Mucosa of descending colon (tissue), 3 donors: ENCODE results near the gene LRP1. TPM values are rescaled to one million over a fixed set of nuclear protein-coding genes. Genes with fewer than 3 reads are reported as not detected.

ENCODE experiments used
- ATAC-seq: fragments of 200-7000 bp; cut with Tn5 transposase; one replicate; pipeline ENCODE4 v1.9.1; 2020; ENCODE audit warnings: mild to moderate bottlenecking, moderate library complexity
- DNase-seq, 3 donors: peaks; one replicate each; pipeline ENCODE4 v3.0.0-alpha.2; 2020
- H3K36me3 ChIP-seq: fragments of 200-600 bp; one replicate; pipeline ENCODE4 v1.8.0; 2021; ENCODE audit warnings: low read depth, mild to moderate bottlenecking
- H3K4me1 ChIP-seq: fragments of 200-600 bp; one replicate; pipeline ENCODE4 v1.8.0; 2021; ENCODE audit warnings: low read depth, mild to moderate bottlenecking
- H3K4me3 ChIP-seq: fragments of 200-600 bp; one replicate; pipeline ENCODE4 v1.8.0; 2021; ENCODE audit warnings: mild to moderate bottlenecking
- H3K9me3 ChIP-seq: fragments of 200-600 bp; one replicate; pipeline ENCODE4 v1.8.0; 2021; ENCODE audit warnings: mild to moderate bottlenecking
- intact Hi-C, 2 donors: fragments of 100-400 bp; cut with DNase I in 1 of 2; cut with micrococcal nuclease in 1 of 2; formaldehyde crosslinking; loops; one replicate each; pipeline versions ENCODE4 v1.11.0 to v1.11.1; 2022; cut with DNase I, micrococcal nuclease
- total RNA-seq, 3 donors: library from RNA; stranded (reverse); fragmentation: NEBNext Ultra II Directional in 2 of 3; extraction: Animal tissue kit (Norgen Biotek cat#: 25700) in 2 of 3; gene quantifications; one replicate each; pipeline versions ENCODE4 v1.2.1 to v1.2.4, GENCODE V29; 2021 to 2023
- TF ChIP-seq, protein P1 (sequence below): fragments of 200-600 bp; IDR thresholded peaks from one replicate; pipeline ENCODE4 v1.8.0; 2022; ENCODE audit warnings: antibody characterized with exemption, mild to moderate bottlenecking
- donor health status: DM: no; HTN: no; CAD: no; lungs with moderate emphysema.
- donor health status: DM: no; HTN: no; CAD: no.
- donor health status: DM: no; HTN: yes; CAD: no.

The LRP1 gene
- total RNA-seq, 3 donors from 2014 or later = 128 to 223 (median 148) TPM

DNA sequence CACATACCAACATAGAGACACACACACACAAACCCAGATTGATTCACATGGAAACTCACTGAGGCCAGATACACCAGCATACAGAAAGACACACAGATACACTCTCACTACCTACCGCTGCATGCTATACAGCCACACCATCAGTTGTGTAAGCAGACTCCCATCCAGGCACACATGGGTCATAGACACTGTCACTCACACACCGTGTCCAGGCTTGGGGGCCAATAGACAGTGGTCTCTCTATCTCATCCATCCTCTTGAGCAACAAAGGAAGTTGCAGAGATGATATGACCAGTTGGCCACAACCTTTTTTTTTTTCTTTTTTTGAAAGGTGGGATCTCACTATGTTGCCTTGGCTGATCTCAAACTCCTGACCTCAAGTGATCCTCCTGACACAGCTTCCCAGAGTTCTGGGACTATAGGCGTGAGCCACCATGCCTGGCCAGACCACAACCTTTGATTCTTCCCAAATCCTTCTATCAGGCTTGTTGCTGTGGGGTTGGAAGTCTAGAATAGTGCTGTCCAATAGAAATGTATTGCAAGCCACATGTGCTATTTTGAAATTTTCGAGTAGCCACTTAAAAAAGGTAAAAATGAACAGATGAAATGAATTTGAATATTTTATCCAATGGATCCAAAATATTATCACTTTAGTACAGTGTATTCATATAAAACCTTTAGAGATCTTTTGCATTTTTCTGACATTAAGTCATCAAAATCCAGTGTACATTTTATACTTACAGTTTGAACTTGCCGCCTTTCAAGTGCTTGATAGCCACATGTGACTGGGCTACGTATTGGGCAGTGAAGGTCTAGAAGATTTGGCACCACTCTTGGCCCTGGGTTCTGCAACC, 11.7 kb downstream of the LRP1 start:
- Histone ChIP-seq H3K4me1 (peaks cover 20% of the 10 kb centered on the region), H3K4me3 (no peak overlapping the region), H3K9me3 (no peaks in the 10 kb centered on the region), H3K36me3 (no peaks in the 10 kb centered on the region)
- TF ChIP-seq, protein P1, sequence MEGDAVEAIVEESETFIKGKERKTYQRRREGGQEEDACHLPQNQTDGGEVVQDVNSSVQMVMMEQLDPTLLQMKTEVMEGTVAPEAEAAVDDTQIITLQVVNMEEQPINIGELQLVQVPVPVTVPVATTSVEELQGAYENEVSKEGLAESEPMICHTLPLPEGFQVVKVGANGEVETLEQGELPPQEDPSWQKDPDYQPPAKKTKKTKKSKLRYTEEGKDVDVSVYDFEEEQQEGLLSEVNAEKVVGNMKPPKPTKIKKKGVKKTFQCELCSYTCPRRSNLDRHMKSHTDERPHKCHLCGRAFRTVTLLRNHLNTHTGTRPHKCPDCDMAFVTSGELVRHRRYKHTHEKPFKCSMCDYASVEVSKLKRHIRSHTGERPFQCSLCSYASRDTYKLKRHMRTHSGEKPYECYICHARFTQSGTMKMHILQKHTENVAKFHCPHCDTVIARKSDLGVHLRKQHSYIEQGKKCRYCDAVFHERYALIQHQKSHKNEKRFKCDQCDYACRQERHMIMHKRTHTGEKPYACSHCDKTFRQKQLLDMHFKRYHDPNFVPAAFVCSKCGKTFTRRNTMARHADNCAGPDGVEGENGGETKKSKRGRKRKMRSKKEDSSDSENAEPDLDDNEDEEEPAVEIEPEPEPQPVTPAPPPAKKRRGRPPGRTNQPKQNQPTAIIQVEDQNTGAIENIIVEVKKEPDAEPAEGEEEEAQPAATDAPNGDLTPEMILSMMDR = no peak
- intact Hi-C loops = no loop called here
- DNase-seq = no peak
- ATAC-seq = no peak

DNA sequence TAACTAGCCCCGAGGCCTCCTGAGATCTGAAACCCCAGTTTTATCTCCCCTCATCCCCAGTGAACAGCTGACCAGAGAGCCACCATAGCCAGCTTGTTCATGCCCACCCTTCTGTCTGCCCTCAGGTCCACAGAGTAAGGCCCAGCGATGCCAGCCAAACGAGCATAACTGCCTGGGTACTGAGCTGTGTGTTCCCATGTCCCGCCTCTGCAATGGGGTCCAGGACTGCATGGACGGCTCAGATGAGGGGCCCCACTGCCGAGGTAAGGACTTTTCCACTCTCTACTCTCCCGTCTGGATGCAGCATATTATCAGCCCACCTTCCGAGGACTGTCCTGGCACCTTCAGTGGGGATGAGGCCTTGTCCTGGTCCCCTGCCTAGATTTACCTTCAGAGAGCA, 13.0 kb downstream of the LRP1 start:
- H3K36me3 ChIP-seq = no peaks in the 10 kb centered on the region
- ATAC-seq (no peak), DNase-seq (no peak)
- TF ChIP-seq, protein P1 = no peak
- no peak overlapping the region for H3K4me3 ChIP-seq
- H3K4me1 ChIP-seq = peaks cover 25% of the 10 kb centered on the region
- H3K9me3 ChIP-seq = no peaks in the 10 kb centered on the region
- intact Hi-C loops = no loop called here

DNA sequence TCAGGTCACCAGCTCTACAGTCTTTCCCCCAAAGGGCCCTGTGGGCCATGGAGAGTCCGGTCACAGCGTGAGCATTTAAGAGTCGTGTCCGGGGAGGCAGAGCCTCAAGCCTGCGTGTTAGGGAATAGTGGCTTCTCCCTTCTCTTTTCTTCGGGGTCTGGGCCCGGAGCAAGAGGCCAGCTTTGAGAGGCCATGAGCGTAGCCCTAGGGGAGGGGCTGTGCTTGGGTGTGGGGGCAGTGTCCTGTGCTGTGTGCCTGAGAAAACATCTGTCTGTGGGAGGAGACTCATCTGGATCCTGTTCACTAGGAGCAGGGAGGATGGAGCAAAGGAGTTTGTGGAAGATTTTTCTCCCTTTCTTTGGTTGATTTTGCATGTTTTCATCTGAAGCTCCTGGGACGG, 13.8 kb downstream of the LRP1 start:
- no peaks in the 10 kb centered on the region for H3K36me3 ChIP-seq
- intact Hi-C loops = no loop called here
- peaks cover 32% of the 10 kb centered on the region for H3K4me1 ChIP-seq
- TF ChIP-seq, protein P1 = no peak
- no peaks in the 10 kb centered on the region for H3K9me3 ChIP-seq
- no peak for ATAC-seq
- no peak for DNase-seq
- no peak overlapping the region for H3K4me3 ChIP-seq

DNA sequence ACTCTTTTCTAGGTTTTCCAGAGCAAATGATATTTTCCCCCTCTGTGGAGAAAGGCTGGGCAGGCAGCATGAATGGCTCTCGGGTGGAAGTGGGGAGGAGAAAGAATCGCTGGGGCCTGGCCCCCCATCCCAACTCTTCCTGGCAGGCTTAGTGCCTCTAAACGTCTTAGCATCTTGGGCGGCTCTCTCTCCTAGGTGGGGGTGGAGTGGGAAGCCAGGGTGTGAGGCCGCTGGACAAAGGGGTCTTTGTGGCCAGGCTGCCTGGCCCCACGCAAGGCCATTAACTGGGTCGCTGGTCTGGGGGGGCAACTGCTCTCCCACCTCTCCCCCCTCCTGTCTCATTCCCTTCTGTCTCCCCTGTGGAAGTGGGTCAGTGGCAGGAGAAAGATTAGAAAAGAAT, 14.4 kb downstream of the LRP1 start:
- ATAC-seq (no peak), DNase-seq (no peak)
- Histone ChIP-seq H3K4me1 (peaks cover 34% of the 10 kb centered on the region), H3K9me3 (no peaks in the 10 kb centered on the region), H3K4me3 (no peak overlapping the region), H3K36me3 (no peaks in the 10 kb centered on the region)
- intact Hi-C loops = no loop called here
- TF ChIP-seq, protein P1 = no peak

DNA sequence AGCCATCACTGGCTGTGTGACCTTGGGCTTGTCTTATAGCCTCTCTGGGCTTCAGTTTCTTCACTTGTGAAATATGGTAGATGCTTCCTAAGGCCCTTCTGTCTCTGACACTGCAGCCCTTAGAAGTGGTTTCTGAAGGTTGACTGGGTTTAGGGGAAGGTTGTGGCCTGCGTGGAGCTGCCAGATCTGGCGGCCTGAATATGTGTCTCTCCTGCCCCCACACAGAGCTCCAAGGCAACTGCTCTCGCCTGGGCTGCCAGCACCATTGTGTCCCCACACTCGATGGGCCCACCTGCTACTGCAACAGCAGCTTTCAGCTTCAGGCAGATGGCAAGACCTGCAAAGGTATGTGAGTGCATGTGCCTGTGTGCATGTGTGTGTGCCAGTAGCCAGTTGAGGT, 15.2 kb downstream of the LRP1 start:
- no peak overlapping the region for H3K4me3 ChIP-seq
- DNase-seq (no peak), ATAC-seq (no peak)
- intact Hi-C loops = no loop called here
- H3K36me3 ChIP-seq = no peaks in the 10 kb centered on the region
- H3K4me1 ChIP-seq = peaks cover 34% of the 10 kb centered on the region
- H3K9me3 ChIP-seq = no peaks in the 10 kb centered on the region
- TF ChIP-seq, protein P1 = no peak
